ENCODE data around the gene HNRNPA3.
"Not testable (repeated sequence)": the region's sequence is repeated elsewhere in the genome, so short reads cannot be mapped to it uniquely, and the experiment has no call there.

Gene HNRNPA3

DNA sequence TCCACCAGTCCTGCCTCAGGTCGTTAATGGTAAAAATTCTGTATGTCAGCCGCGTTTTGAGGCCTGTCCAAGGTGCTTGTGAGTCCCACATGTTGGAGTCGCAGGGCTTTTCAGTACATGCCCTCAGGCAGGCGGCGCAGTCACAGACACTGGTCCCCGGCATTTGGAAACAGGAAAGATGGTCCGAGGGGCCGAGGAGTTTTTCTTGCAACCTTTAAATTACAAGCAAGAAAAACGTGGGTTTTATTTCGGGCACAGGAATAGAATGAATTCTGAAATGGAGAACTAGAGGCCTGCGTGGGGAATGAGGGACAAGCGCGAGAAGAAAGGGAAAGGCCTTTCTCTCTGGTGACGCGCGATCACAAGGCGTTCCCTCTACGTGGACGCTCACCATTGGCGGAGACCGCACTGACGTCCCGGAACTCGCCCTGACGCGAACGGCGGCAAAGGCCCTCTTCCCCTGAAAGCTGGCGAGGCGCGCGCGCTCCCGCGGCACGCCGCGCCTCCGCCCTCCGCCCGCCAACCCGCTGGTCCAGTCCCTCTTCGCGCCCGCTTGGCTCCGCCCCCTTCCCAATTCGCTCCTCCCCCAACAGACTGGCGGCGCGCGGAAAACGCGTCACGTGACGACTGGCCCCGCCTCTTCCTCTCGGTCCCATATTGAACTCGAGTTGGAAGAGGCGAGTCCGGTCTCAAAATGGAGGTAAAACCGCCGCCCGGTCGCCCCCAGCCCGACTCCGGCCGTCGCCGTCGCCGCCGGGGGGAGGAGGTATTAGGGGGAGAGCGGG lies at the start of gene HNRNPA3:
Gene HNRNPA3, plus strand, starts transcription at position 689 of the 785 bp plus-strand sequence. Its CDS starts 6 bp downstream, at position 695.
- DNase-seq (ENCODE audit: low read depth in 2 of 2) = peak; percentile 99 to 100

DNA sequence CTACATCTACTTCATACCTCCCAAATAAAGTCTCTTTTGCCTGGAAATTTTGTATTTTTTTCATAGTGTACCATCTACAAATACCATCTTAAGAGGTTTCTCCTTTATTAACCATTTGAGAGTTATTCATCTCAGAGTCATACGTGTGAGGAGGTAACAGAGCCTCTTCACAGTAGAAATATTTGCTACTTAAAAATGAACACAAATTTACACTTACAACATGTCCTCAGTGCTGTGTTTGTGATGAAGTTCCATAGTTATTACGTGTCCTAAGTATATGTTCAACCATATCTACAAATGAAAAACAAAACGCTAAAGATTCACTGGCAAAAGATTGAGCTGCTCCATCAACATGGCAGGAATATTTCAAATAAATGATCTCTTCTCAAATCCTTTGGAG lies 48.5 kb upstream of the HNRNPA3 start:
- DNase-seq (ENCODE audit: low read depth in 2 of 2) = no peak

DNA sequence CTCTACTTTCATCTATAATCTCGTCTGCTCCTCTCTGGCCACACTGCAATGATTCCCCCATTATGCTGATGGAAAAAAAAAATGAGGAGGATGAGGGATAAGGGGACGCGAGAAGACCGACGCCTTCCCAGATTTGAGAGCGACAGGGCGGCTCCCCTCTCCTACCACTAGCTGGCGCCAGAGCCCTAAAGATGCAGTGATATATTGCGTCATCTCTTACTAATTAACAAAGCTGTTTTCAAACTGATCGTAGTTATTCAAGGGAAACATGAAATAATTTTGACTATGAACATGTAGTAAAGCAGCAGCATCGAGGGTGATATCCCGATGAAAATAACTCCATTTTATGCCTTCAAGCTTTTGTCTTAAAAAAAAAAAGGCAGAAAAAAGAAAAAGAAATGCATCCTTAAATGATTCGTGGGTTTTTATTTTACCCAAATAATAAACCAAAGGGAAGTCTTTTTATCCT lies 48.0 kb upstream of the HNRNPA3 start:
- peak; percentile 69 to 70 for DNase-seq (ENCODE audit: low read depth in 2 of 2)

DNA sequence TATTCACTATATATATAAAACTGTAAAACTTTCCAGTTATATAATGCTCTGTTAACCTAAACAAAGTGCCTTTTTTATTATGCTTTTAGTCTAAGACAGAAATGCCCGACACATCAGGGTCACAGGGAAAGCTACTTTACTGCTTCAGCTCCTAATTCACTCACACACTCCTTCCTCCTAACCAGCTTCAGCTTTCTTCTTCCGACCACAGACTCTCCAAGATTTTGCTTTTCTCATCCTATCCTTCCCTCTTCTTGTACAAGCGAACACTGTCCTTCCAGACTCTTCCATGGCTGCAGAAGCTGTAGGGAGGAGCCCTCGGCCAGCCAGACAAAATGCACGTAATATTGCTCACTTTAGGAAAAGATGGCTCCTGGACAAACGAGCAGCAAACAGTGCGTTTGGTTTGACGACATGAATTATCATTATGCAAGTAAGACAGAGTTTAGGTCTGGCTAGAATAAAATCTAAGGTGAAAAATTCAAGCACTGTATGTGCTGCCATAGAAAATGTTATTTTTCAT lies 47.5 kb upstream of the HNRNPA3 start:
- DNase-seq (ENCODE audit: low read depth in 2 of 2) = no peak

DNA sequence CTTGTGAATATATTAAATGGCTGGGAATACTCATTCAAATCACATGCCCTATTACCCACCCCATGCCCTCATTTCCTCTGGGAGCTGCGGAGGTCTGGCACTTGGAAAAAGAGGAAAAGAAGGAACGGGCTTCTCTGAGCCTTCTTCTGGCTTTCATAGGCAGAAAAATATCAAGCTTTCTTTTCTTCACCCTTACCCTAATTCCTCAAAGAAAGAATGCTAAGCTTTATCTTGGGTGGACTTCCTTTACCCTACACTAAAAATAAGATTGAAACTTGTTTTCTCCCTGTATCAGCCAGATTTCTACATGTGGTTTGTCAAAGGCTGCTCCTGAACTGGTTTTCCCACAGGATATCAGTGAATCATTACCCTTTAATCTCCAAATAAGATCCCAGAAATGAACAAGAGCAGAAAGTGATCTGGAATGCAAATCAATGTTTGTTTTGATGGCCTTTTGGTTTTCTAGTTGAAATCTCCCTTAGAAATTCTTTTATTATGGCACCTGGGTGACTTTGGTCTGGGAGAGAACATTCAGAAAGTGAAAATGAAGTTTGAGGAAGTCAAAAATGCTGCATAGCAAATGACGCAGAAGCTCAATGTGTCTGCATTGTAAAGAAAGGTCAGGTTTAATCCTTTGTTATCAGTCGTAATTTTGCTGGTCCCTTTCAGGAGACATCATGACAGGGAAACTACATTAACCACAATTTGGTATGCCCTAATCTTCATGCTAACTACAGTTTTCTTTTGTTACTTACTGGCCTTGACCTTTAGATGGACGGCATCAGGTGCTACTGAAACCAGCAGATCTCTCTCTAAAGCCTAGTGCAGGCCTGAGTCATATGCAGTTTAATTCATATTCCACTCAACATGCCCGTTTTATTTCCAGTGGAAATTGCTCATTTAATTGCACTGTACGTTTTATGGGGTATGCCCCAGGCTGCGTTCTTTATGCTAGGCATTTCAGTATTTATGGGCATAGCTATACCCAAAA lies 46.6 kb upstream of the HNRNPA3 start:
- DNase-seq (ENCODE audit: low read depth in 2 of 2) = no peak

DNA sequence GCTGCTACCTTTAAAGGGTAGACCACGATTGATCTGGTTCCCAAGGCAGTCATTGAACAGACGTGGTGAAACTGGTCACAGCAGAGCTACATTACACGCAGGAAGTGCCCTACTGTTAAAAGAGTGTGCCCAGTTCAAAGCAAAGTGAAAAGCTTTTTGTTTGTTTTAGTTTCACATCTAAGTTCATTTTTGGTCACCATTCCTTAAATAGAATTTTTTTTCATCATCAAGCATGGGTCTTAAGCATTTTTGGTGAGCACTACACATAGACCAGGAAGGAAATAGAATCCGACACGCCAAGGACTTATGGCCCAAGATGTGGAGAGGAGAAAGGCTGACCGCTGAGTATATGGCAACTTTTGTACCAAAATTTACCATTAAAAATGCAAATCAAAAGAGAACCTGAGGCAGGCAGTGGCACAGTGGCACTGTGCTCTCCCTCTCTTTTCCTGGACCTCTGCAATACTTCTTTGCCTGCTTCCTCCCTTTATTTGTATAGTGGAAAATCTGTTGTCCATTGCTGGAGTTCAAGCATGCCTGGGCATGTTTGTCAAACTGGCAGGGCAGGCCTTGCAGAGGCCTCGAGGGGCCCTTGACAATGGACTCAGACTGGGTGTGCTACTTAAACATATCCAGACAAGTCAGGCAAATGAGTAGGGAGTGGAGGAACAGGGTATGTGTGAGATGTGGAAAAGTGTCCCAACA lies 42.6 kb upstream of the HNRNPA3 start:
- no peak for DNase-seq (ENCODE audit: low read depth in 2 of 2)

DNA sequence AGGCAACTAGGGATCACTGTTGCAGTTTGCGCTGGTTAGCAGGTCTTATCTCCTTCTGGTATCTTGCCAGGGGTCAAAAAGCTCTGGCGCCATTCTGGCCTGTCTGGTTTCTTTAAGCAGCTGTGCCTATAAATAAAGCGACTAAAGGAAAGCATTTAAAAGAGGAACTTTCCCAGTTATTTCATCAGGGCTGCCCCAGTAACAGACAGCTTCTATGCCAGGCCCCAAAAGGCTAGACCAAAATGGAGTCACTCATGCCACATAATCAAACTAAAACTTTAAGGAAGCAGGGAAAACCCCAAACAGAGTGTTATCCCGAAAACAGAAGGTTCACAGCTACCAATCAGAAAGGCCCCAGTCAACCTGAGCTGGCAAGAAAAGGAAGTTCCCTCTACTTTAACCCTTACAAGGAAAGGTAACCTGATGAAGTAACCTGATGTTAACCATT lies 41.2 kb upstream of the HNRNPA3 start:
- DNase-seq (ENCODE audit: low read depth in 2 of 2) = no peak

DNA sequence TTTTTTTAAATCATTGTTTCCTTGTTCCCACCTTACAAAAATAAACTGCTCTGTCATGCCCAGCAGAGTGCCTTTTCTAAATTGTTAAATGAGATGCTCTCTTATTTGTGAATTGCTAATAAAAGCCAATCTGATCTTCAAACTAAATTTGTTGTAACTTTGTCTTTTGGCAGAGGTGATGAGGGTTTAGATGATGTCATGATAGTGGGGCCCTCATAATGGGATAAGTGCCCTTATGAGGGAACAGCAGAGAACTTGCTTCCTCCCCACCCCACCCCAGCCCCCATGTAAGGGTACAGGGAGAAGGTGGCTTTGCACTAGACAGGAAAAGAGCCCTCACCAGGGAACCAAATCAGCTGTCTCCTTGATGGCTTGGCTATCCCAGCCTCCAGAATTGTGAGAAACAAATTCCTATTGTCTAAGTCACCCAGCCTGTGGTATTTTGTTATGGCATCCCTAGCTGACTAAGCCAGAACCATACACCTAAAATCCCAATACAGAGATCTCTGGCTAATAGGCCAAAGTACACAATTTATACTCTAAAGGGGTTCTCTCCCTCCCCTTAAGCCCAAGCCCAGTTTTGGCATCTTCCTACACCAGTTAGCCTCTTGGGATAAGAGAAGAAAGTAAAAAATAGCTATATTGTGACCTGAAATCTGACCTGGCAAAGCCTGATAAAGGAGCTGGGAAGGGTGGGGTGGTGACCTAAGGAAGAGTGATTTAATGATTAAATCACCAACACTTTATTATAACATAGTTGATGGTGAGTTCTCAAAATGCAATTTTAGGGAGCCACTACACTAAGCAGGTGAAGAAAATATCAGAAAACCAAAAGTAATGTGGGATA lies 40.3 kb upstream of the HNRNPA3 start:
- no peak for DNase-seq (ENCODE audit: low read depth in 2 of 2)

DNA sequence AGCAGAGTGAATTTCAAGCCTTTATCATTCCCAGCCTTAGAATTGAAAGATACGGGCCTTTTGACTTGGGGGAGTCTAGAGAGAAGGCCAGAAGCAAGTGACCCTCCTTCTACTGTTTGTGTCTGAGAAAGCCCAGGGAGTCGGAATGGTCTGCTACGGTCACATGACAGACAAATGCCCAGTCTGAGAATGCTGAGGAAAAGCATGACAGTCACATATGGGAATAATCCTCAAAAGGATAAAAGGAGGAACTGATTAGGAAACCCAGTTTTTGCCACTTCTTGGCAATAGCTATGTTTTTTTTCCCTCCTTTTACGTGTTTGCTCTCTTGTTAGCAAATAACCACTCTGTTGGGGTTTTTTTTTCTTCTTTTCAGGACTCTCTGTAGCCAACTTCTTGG lies 38.1 kb upstream of the HNRNPA3 start:
- no peak for DNase-seq (ENCODE audit: low read depth in 2 of 2)

DNA sequence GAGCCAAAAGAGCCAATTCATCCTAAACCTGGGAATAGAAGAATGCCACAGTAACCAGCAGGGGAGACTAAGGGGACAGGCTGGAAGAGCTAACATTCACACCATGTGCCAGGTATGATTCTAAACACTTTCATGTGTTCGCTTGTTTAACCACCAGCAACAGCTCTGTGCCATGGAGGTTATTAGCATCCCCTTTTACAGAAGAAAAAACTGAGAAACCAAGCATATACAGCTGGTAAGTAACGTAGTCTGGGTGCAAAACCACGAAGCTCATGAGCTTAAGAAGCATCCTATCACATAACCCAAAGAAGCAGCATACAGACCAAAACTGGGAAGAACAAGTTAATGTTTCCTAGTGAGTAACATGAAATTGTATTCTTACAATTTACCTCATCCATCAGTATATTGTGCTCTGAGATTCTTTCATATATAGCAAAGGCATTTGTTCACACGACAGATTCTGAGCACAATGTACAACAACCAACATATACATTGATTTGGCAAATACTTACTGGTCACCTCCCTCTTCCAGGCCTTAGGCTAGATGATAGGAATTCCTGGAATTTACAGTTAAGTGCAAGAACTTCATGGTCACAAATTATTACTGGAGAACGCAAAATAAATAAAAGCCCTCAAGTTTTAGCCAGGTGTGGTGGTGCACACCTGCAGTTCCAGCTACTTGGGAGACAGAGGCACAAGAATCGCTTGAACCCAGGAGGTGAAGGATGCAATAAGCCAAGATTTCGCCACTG lies 36.5 kb upstream of the HNRNPA3 start:
- DNase-seq (ENCODE audit: low read depth in 2 of 2) = no peak

DNA sequence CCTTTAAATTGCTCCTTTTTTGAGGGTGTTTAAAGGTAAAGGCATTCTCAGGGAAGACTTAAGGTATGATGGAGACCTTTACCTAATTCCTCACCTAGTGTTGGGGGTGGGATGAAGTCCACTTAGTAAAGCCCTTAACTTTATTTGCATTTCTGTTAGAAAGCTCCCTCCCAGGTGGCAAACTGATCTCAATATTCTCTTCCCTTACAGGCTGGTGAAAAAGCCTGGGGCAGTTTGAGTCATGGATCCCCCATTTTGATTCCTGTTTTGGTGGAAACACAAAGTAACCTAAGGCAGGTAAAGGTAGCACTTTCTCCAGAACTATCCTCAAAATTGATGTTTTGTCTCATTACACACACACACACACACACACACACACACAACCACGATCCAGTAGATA lies 33.8 kb upstream of the HNRNPA3 start:
- DNase-seq (ENCODE audit: low read depth in 2 of 2) = no peak

DNA sequence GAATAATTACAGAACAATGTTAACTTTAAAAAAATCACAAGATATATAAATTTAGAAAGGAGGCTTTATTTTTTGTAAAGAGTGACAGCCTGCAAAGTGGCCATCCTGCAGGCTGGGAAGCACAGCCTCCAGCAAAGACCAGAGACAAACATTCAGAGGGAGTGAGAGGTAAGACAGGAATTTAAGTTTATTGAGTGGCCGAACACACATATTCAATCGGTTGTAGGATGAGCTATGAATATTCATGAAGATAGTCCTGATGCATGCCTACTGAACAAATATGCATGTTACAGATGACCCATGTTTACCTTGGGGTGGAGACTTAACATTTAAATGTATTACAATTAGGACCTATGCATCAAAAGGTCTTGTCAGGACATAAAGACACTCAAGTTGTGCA lies 33.4 kb upstream of the HNRNPA3 start:
- no peak for DNase-seq (ENCODE audit: low read depth in 2 of 2)

DNA sequence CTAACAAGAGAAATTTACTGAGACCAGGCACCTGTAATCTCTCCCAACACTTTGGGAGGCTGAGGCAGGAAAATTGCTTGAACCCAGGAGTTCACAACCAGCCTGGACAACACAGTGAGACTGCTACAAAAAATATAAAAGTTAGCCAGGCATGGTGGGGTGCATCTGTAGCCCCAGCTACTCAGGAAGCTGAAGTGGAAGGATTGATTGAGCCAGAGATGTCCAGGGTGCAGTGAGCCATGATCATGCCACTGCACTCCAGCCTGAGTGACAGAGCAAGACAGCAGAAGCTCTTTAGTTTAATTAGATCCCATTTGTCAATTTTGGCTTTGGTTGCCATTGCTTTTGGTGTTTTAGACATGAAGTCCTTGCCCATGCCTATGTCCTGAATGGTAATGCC lies 32.9 kb upstream of the HNRNPA3 start:
- not testable (repeated sequence) for DNase-seq (ENCODE audit: low read depth in 2 of 2)

DNA sequence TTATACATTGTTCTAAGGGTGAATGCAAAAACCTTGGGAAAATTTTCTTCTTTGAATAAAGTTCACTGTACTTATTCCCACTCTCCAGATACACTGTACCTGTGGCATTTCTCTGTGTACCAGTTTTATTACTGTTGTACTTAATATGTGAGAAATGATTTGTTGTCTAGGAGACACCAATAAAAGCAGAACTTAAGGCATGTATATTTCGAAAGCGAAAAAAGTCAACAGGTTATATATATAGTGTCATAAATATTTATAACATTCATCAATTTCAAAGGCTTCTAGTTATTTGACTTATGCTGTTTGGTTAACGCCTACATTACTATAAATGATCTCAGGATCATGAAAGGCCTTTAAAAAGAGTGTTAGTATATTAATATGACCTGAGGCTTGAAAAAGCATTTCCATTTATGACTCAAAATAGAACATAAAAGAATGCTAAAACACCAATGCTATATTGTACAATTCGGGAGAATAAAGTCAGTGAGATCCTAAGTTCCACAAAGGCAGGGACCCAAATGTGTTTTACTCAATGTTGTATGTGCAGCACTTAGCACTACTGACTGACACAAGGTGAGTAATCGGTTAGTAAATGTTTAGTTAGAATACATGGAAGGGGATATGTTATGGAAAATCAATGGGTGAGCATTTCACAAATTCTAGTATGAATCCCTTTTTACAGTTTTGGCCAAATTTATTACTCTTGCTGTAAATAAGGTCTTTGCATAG lies 32.2 kb upstream of the HNRNPA3 start:
- no peak for DNase-seq (ENCODE audit: low read depth in 2 of 2)

DNA sequence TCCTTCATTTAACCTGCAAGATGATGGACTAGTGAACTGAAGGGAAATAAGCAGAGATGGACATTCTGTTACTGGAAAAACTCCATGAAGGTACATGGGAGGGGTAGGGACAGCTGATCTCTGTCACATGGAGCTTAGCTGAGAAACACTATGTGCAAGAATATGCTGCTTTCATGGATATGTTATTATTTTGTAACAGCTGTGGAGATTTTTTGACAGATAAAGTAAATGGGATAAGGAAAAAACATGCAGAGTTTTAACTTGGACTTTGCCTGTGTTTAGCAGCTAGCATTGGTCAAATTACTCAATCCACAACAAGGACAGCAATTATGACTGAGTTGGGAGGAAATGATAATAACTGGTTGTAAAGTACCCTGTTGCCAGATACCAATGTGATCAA lies 28.7 kb upstream of the HNRNPA3 start:
- DNase-seq (ENCODE audit: low read depth in 2 of 2) = no peak

DNA sequence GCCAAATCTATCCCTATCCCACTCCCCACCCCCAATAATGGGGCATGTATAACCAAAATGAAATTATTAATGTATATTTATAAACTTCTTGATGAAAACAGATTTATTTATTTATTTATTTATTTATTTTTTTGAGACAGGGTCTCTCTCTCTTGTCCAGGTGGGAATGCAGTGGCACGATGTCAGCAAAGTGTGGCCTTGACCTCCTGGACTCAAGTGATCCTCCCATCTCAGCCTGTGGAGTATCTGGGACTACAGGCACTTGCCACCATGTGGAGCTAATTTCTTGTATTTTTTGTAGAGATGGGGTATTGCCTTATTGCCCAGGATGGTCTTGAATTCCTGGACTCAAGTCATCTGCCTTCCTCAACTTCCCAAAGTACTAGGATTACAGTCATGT lies 28.0 kb upstream of the HNRNPA3 start:
- DNase-seq (ENCODE audit: low read depth in 2 of 2) = no peak

DNA sequence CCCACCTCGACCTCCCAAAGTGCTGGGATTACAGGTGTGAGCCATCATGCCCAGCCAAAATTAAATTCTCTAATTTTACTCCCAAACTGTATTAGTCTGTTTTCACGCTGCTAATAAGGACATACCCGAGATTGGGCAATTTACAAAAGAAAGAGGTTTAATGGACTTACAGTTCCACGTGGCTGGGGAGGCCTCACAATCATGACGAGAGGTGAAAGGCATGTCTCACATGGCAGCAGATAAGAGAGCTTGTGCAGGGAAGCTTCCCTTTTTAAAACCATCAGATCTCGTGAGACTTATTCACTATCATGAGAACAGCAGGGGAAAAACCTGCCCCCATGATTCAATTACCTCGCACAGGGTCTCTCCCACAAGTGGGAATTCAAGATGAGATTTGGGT lies 26.6 kb upstream of the HNRNPA3 start:
- DNase-seq (ENCODE audit: low read depth in 2 of 2) = not testable (repeated sequence)

DNA sequence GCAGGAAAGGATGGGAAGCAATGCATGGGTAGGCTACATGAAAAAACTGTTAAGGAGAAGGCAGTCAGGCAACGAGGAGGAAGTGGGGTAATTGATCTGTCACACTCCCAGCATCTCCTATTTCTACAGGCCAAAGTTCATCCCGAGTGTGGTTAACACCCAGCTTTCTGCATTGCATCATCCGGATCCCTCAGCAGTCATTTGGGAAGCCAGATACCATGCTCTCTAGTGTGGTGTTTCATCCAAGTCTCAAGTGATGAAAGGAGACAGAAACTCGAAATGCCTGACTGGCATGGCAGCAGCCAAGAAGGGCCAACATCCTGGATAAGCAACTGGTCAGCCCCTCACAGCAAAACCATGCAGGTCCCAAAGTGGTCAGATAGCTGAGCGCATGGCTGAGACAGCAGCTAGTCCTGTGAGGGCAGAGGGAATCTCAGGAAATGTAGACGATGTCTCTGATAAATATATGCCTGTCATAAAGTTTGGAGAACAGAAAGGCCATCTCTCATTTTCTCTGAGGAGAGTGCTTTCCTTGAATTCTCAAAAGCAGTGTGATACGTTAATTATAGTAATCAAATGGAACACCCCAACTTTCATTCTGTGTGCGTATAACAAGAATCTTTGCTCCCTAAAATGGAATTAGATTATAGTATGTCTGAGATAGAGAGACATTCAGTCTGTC lies 24.8 kb upstream of the HNRNPA3 start:
- no peak for DNase-seq (ENCODE audit: low read depth in 2 of 2)
